GM04504 (cell line): ENCODE measurements around the gene ACVR1B.
"Not testable (repeated sequence)": the region's sequence is repeated elsewhere in the genome, so short reads cannot be mapped to it uniquely, and the experiment has no call there.

Source experiments
- DNase-seq: peaks from one replicate; pipeline ENCODE4 v3.0.0-alpha.2; 2012; ENCODE audit warnings: low read depth

Gene ACVR1B

GRCh38 chr12:51970904-51971646 is 19.6 kb downstream of the ACVR1B start:
- DNase-seq, result no peak

- DNase-seq, result no peak
Observed at GRCh38 chr12:51971679-51972421, 20.4 kb downstream of the ACVR1B start.

DNA sequence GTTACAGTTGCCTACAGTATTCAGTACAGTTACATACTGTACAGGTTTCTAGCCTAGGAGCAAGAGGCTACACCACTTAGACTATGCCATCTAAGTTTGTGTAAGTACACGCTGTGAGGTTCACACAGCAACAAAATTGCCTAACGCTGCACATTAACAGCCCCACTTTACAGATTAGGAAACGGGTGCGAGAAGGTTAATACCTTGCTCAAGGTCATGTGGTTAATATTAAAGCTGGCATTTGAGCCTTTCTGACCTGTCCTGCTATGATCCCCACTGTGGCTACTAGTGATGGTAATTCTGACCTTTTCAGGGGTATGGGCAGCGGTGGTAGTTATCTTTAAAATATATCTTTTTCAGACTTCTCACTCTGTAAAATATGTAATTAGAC is 20.9 kb downstream of the ACVR1B start:
- DNase-seq, result no peak

GRCh38 chr12:51972849-51973273 is 21.4 kb downstream of the ACVR1B start:
- DNase-seq, result no peak

GRCh38 chr12:51973560-51973959 is 22.1 kb downstream of the ACVR1B start:
- no peak for DNase-seq

DNA sequence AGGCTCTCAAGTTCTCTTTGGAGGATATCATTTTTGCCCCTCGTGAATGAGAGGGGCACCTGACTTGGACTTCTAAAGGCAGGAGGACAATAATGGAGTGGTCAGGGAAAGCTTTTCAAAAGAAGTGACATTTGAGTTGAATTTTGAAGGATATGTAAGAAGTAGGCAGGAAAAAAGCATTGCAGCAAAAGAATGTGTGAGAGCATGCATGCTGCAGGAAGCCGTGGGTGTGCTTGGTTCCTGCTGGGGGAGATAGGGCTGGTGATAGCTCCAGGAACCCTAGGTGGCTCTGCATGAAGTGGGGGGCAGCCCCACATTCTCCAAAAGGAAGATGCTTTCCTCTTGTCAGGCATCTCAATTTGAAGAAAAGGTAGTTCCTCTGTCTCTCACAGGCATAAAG is 23.1 kb downstream of the ACVR1B start:
- DNase-seq, result no peak

DNA sequence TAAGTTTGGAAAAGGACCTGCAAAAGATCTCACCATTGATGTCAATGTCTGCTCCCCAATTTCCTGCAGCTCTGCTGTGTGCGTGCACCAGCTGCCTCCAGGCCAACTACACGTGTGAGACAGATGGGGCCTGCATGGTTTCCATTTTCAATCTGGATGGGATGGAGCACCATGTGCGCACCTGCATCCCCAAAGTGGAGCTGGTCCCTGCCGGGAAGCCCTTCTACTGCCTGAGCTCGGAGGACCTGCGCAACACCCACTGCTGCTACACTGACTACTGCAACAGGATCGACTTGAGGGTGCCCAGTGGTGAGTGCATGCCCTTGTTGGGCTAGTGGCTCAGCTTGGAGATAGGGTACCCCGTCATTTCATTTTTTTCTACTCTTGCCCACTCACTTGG is 23.7 kb downstream of the ACVR1B start:
- no peak for DNase-seq

GRCh38 chr12:51976376-51977160 is 25.1 kb downstream of the ACVR1B start:
- peak; percentile 25 for DNase-seq

- no peak for DNase-seq
Observed at GRCh38 chr12:51977320-51977753, 25.8 kb downstream of the ACVR1B start.

DNA sequence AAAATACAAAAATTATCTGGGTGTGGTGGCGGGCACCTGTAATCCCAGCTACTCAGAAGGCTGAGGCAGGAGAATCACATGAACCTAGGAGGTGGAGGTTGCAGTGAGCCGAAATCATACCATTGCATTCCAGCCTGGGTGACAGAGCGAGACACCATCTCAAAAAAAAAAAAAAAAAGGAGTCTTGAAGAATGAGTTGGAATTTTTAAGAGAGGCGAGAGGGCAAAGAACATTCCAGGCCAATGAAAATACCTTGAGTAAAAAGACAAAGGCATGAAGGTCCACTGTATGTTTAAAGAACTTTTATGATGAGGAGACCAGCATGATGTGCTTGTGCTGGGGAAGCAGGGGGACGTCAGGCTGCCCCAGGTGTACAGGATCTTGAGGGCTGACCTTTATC is 27.8 kb downstream of the ACVR1B start:
- DNase-seq, result not testable (repeated sequence)

DNA sequence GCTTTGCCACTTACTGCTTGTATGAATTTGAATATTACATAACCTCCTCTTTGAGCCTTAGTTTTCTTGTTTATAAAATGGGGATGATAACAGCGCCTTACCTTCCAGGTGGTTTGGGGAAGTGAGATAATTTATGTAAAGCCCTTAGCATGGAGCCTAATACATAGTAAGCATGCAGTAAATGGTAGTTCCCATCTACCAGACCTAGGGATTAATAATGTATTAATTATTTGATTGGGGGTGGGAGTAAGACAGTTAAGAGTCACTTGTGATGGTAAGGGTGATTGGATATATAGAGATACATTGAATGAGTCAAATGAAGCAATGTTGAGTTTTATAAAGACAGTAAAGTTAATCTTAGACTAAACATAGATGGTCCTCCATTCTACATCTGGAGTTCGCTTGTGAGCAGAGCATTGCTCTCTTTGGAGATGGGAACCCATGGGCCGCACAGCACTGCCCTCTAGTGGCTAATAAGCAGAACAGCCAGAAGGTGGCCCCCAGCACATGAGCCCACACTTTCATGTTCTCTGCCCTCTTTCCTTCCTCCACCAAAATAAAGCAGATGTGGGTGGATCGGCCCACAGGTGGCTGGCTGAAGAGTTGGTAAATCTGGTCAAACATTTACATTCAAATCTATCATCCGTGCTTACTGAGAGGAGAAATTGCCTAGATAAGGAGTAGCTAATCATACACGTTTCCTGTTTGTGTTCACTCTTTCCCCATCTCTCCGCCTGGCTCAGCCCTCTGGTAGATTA is 28.7 kb downstream of the ACVR1B start:
- peak; percentile 38 for DNase-seq

- no peak for DNase-seq
Observed at GRCh38 chr12:51980809-51981127, 29.3 kb downstream of the ACVR1B start.

DNA sequence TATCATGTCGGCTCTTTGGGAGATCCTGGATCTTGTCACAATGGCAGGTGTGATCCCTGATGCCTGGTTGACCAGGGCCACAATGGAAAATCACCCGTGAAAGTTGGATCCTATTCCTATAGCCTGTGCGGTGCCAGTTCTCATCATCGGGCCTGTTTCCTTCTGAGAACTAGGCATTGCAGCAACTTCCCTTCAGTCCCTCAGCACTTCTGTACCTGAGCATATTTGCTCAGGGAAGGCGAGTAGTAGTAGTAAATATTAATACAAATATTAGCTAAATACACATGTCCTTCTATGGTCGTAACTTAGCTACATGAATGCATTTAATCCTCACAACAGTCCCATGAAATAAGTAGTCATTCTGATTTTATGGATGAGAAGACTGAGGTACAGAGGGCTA is 33.2 kb downstream of the ACVR1B start:
- no peak for DNase-seq

DNA sequence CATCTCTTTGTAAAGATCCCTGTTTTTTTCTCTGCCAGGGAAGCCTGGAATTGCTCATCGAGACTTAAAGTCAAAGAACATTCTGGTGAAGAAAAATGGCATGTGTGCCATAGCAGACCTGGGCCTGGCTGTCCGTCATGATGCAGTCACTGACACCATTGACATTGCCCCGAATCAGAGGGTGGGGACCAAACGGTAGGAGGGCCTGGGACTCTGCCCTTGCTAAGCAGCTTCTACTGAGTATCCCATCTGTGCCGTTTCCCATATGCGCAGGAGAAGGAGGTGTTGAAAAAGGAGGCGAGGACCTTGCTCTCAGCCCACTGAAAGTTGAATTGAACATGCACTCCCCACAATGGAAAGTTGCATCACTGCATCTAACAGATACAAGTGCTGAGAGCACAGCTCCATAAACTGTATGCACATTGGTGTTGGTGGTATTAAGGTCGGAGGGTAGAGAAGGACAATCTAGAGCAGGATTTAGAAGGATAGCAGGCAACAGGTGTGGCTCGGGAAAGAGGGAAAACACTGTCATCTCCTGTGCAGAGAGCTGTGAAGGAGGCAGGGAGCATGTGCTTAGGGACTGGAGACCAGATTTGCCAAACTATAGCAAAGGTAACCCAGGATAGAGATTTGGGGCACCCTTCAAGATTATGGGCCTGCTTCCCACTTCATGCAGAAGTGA is 33.8 kb downstream of the ACVR1B start:
- DNase-seq, result no peak

DNA sequence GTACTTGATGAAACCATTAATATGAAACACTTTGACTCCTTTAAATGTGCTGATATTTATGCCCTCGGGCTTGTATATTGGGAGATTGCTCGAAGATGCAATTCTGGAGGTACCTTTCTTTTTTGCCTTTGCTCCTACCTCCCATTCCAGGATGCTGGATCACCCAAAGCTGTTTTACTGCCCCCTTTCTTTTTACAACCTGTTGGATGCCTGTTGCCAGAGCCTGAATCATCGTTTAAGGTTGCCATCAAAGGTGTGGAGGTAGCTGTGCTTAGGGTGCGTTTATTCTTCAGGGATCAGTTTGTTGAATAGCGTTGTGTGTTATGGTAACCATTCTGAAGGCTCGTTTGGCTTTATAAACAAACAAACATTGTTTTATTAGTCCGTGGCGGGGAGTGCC is 35.3 kb downstream of the ACVR1B start:
- no peak for DNase-seq

GRCh38 chr12:51992246-51992645 is 40.7 kb downstream of the ACVR1B start:
- no peak for DNase-seq

- DNase-seq, result no peak
Observed at GRCh38 chr12:51994539-51994820, 43.0 kb downstream of the ACVR1B start.

- DNase-seq, result no peak
Observed at GRCh38 chr12:51994959-51995358, 43.5 kb downstream of the ACVR1B start.

- DNase-seq, result no peak
Observed at GRCh38 chr12:51997136-51997535, 45.6 kb downstream of the ACVR1B start.

DNA sequence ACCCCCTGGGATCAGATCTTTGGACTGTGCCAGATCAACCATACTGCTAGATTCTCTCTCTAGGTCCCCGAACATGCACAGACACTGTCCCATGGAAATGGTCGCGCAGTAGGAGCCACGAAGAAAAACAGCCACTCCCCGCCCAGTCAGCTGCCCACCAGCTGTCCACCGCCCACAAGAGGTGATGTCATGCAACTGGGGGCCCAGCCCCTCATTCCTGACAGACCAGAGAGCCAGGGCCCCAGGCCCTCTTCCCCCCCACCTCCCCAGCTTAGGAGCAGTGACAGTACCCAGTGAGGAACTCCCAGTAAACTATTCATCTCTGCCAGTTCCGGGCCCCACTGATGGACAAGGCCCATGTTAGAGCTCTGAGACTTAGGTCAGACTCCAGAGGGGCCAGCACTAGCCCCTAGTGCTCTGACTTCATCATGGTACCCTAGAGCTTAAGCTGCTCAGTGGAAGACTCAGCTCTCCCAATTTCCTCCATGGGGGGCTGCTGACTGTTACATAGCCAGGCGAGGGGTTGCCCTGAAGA is 51.6 kb downstream of the ACVR1B start:
- no peak for DNase-seq

GRCh38 chr12:52003591-52003990 is 52.1 kb downstream of the ACVR1B start:
- DNase-seq, result no peak
